SK-N-SH treated with all-trans-retinoic acid at 6 μM for 48 hours (cell line): ENCODE measurements around the gene CDK5RAP2.

ENCODE experiments used
- ATAC-seq: fragments of 200-7000 bp; cut with Tn5 transposase; 3 replicates; pipeline ENCODE4 v1.9.1; 2020; ENCODE audit warnings: mild to moderate bottlenecking, moderate library complexity
- ARNTL ChIP-seq: fragments of 450-650 bp; formaldehyde crosslinking; IDR thresholded peaks from 2 replicates; pipeline ENCODE4 v1.5.0; 2020; ENCODE audit warnings: low read depth, mild to moderate bottlenecking, moderate library complexity, borderline replicate concordance
- BACH2 ChIP-seq: fragments of 250-450 bp; sonication (Bioruptor Pico); IDR thresholded peaks from 2 replicates; pipeline ENCODE4 v1.9.0; 2021; ENCODE audit warnings: mild to moderate bottlenecking, borderline replicate concordance
- CSDC2 ChIP-seq: fragments of 250-450 bp; sonication (Bioruptor Pico); IDR thresholded peaks from 2 replicates; pipeline ENCODE4 v1.5.0; 2020; ENCODE audit warnings: mild to moderate bottlenecking, moderate library complexity
- CSRNP3 ChIP-seq: fragments of 250-450 bp; sonication (Bioruptor Pico); IDR thresholded peaks from 2 replicates; pipeline ENCODE4 v1.5.1; 2021; ENCODE audit warnings: mild to moderate bottlenecking, moderate library complexity
- ESRRG ChIP-seq: fragments of 250-450 bp; sonication (Bioruptor Pico); IDR thresholded peaks from 2 replicates; pipeline ENCODE4 v1.6.1; 2021; ENCODE audit warnings: mild to moderate bottlenecking
- ISL1 ChIP-seq: fragments of 250-450 bp; sonication (Bioruptor Pico); IDR thresholded peaks from 2 replicates; pipeline ENCODE4 v2.1.2; 2022; ENCODE audit warnings: mild to moderate bottlenecking, moderate library complexity
- OSR1 ChIP-seq: fragments of 250-450 bp; sonication (Bioruptor Pico); IDR thresholded peaks from 2 replicates; pipeline ENCODE4 v1.8.0; 2022; ENCODE audit warnings: moderate library complexity, mild to moderate bottlenecking, inconsistent platforms
- PATZ1 ChIP-seq: fragments of 250-450 bp; sonication (Bioruptor Pico); IDR thresholded peaks from 2 replicates; pipeline ENCODE4 v1.8.0; 2020; ENCODE audit warnings: mild to moderate bottlenecking, moderate library complexity, borderline replicate concordance
- POU6F1 ChIP-seq: fragments of 250-450 bp; sonication (Bioruptor Pico); IDR thresholded peaks from 2 replicates; pipeline ENCODE4 v1.8.0; 2021; ENCODE audit warnings: low read depth, mild to moderate bottlenecking, moderate library complexity, borderline replicate concordance
- PPARA ChIP-seq: fragments of 250-450 bp; sonication (Bioruptor Pico); IDR thresholded peaks from 2 replicates; pipeline ENCODE4 v1.5.0; 2020; ENCODE audit warnings: mild to moderate bottlenecking, borderline replicate concordance
- RARB ChIP-seq: fragments of 250-450 bp; sonication (Bioruptor Pico); IDR thresholded peaks from 2 replicates; pipeline ENCODE4 v1.8.0; 2021; ENCODE audit warnings: mild to moderate bottlenecking, moderate library complexity
- SNAI2 ChIP-seq: fragments of 250-450 bp; sonication (Bioruptor Pico); IDR thresholded peaks from 2 replicates; pipeline ENCODE4 v1.5.0; 2020; ENCODE audit warnings: mild to moderate bottlenecking, moderate library complexity
- TCF4 ChIP-seq: fragments of 250-450 bp; sonication (Bioruptor Pico); IDR thresholded peaks from 2 replicates; pipeline ENCODE4 v1.8.0; 2021; ENCODE audit warnings: mild to moderate bottlenecking, moderate library complexity, borderline replicate concordance
- TOX ChIP-seq: fragments of 250-450 bp; sonication (Bioruptor Pico); IDR thresholded peaks from 2 replicates; pipeline ENCODE4 v1.8.0; 2021; ENCODE audit warnings: mild to moderate bottlenecking, moderate library complexity, borderline replicate concordance
- TSHZ2 ChIP-seq: fragments of 250-450 bp; sonication (Bioruptor Pico); IDR thresholded peaks from 2 replicates; pipeline ENCODE4 v1.5.0; 2020; ENCODE audit warnings: mild to moderate bottlenecking, moderate library complexity
- ZC3H10 ChIP-seq: fragments of 250-450 bp; sonication (Bioruptor Pico); IDR thresholded peaks from 2 replicates; pipeline ENCODE4 v1.5.1; 2021; ENCODE audit warnings: mild to moderate bottlenecking, moderate library complexity
- ZFP30 ChIP-seq: fragments of 450-650 bp; formaldehyde crosslinking; IDR thresholded peaks from 2 replicates; pipeline ENCODE4 v1.5.0; 2022; ENCODE audit warnings: mild to moderate bottlenecking, moderate library complexity
- ZNF70 ChIP-seq: fragments of 450-650 bp; formaldehyde crosslinking; IDR thresholded peaks from 2 replicates; pipeline ENCODE4 v1.5.0; 2020; ENCODE audit warnings: mild to moderate bottlenecking, moderate library complexity
- ZNF8 ChIP-seq: fragments of 450-650 bp; formaldehyde crosslinking; IDR thresholded peaks from 2 replicates; pipeline ENCODE4 v1.5.0; 2020; ENCODE audit warnings: mild to moderate bottlenecking, moderate library complexity

The CDK5RAP2 gene

GRCh38 chr9:120447959-120448500 is 131.9 kb downstream of the CDK5RAP2 start:
- no peak for TF ChIP-seq ZC3H10 (CRISPR knock-in tag)
- no peak for TF ChIP-seq TSHZ2 (CRISPR knock-in tag)
- TF ChIP-seq TOX: no peak
- TF ChIP-seq PPARA (CRISPR knock-in tag): no peak
- TF ChIP-seq ARNTL (CRISPR knock-in tag): no peak
- ATAC-seq: no peak

- ATAC-seq: no peak
These were observed 133.3 kb downstream of the CDK5RAP2 start for GRCh38 chr9:120446671-120447070.

GRCh38 chr9:120443976-120444375 is 136.0 kb downstream of the CDK5RAP2 start:
- no peak for ATAC-seq
- TF ChIP-seq ZFP30 (no peak), TSHZ2 (CRISPR knock-in tag) (no peak), ESRRG (CRISPR knock-in tag) (no peak), SNAI2 (no peak), PPARA (CRISPR knock-in tag) (no peak), ZNF8 (CRISPR knock-in tag) (no peak), OSR1 (no peak), POU6F1 (CRISPR knock-in tag) (no peak), ARNTL (CRISPR knock-in tag) (no peak), TOX (no peak)

More at GRCh38 chr9:120446671-120447070, 133.3 kb downstream of the CDK5RAP2 start:
- no peak for TF ChIP-seq ISL1 (CRISPR knock-in tag)
- no peak for TF ChIP-seq POU6F1 (CRISPR knock-in tag)
- no peak for TF ChIP-seq PATZ1 (CRISPR knock-in tag)
- no peak for TF ChIP-seq BACH2 (CRISPR knock-in tag)
- no peak for TF ChIP-seq ARNTL (CRISPR knock-in tag)
- TF ChIP-seq TCF4 (CRISPR knock-in tag): no peak
- TF ChIP-seq ZNF70 (CRISPR knock-in tag): no peak
- no peak for TF ChIP-seq ZC3H10 (CRISPR knock-in tag)
- TF ChIP-seq RARB: no peak
- TF ChIP-seq TOX: no peak
- TF ChIP-seq CSDC2: no peak
- no peak for TF ChIP-seq ESRRG (CRISPR knock-in tag)
- TF ChIP-seq ZFP30: no peak
- no peak for TF ChIP-seq ZNF8 (CRISPR knock-in tag)
- no peak for TF ChIP-seq OSR1
- TF ChIP-seq CSRNP3 (CRISPR knock-in tag): no peak
- no peak for TF ChIP-seq PPARA (CRISPR knock-in tag)
- TF ChIP-seq, all 23 proteins: peak for 0
